Measurements from ENCODE around the gene SOX15. TPM values are rescaled to one million over a fixed set of nuclear protein-coding genes. Genes with fewer than 3 reads are reported as not detected.

Gene SOX15
- total and polyA plus RNA-seq, 2 donors: 0.94 to 5.2 TPM

- Histone ChIP-seq H3K4me3 (ENCODE audit: low read length in 2 of 2) (no peak overlapping the region), H3K27ac (ENCODE audit: low read depth in 1 of 2, low read length in 1 of 2) (no peak overlapping the region), H3K36me3 (ENCODE audit: control insufficient read depth in 2 of 2, insufficient read depth in 2 of 2, low read length in 1 of 2) (no peaks in the 10 kb centered on the region), H3K4me1 (ENCODE audit: control insufficient read depth in 2 of 2, insufficient read depth in 2 of 2, low read length in 2 of 2) (peaks cover 22 to 56% of the 10 kb centered on the region in 2 donors), H3K27me3 (ENCODE audit: control insufficient read depth in 2 of 2, insufficient read depth in 1 of 2, low read length in 1 of 2) (peaks cover 0 to 20% of the 10 kb centered on the region in 2 donors), H3K9me3 (ENCODE audit: control insufficient read depth in 2 of 2, insufficient read depth in 1 of 2, low read length in 1 of 2) (peaks cover 0 to 8% of the 10 kb centered on the region in 2 donors)
- WGBS: 96% methylated on average over 12 of the region's 12 CpGs
- no peak for DNase-seq (ENCODE audit: low read depth in 6 of 9, low spot score in 9 of 9)
Measured at GRCh38 chr17:7556627-7557026, 33.3 kb downstream of the SOX15 start.

DNA sequence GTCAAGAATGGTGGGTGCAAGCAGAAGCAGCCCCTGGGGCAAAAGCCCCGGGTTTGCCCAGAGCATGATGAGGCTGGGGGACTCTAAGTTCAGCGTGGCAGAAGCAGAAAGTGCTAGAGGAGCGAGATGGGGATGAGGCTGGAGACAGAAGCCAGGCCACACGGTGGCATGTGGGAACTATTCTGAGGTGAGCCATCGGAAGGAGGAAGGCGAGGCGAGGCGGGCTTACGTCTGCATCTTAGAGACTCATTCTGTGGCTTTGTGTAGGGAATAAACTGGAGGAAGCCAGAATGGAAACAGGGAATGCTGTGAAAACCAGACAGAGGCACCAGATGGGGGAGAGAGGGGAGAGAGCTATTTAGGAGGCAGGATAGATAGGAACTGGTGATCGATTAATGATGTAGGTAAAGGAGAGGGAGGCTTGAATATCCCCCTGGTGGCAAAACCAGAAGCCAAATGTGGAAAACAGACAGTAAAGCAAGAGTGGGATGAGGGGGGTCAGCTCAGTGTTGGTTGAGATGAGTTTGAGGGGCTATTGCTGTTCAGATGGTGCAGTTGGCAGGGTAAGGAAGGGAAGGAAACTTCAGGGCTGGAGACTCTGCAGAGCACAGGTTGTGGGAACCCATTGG is 34.5 kb downstream of the SOX15 start:
- Histone ChIP-seq H3K4me3 (ENCODE audit: low read length in 2 of 2) (no peak overlapping the region), H3K9me3 (ENCODE audit: control insufficient read depth in 2 of 2, insufficient read depth in 1 of 2, low read length in 1 of 2) (peaks cover 0 to 3% of the 10 kb centered on the region in 2 donors), H3K27me3 (ENCODE audit: control insufficient read depth in 2 of 2, insufficient read depth in 1 of 2, low read length in 1 of 2) (peaks cover 0 to 27% of the 10 kb centered on the region in 2 donors), H3K4me1 (ENCODE audit: control insufficient read depth in 2 of 2, insufficient read depth in 2 of 2, low read length in 2 of 2) (peaks cover 17 to 47% of the 10 kb centered on the region in 2 donors), H3K27ac (ENCODE audit: low read depth in 1 of 2, low read length in 1 of 2) (no peak overlapping the region), H3K36me3 (ENCODE audit: control insufficient read depth in 2 of 2, insufficient read depth in 2 of 2, low read length in 1 of 2) (no peaks in the 10 kb centered on the region)
- 87% methylated on average over 10 of the region's 10 CpGs for WGBS
- no peak for DNase-seq (ENCODE audit: low read depth in 6 of 9, low spot score in 9 of 9)

DNA sequence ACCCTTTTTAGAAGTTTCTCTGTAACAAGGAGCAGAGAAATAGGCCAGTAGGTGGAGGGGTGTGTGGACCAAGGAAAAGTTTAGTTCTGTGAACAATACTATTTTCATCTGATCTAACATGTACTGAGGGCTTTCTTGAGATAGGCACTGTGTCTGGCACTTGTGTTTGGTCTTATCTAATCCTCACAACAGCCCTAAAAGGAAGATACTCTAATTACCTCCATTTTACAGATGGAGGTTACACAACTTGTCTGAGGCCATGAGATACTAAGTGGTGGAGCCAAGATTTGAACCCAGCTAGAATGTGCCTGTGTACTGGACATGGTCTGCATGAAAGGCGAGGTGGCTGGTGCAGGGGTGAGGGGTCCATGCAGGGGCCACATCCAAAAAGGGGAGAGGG is 36.5 kb downstream of the SOX15 start:
- WGBS: 100% methylated on average over 1 of the region's 1 CpG
- Histone ChIP-seq H3K4me3 (ENCODE audit: low read length in 2 of 2) (no peak overlapping the region), H3K27ac (ENCODE audit: low read depth in 1 of 2, low read length in 1 of 2) (peak overlapping the region in 1 of 2 donors; percentile 58)

GRCh38 chr17:7552621-7553051 is 37.3 kb downstream of the SOX15 start:
- Histone ChIP-seq H3K36me3 (ENCODE audit: control insufficient read depth in 2 of 2, insufficient read depth in 2 of 2, low read length in 1 of 2) (no peaks in the 10 kb centered on the region), H3K4me1 (ENCODE audit: control insufficient read depth in 2 of 2, insufficient read depth in 2 of 2, low read length in 2 of 2) (peaks cover 0 to 33% of the 10 kb centered on the region in 2 donors), H3K27me3 (ENCODE audit: control insufficient read depth in 2 of 2, insufficient read depth in 1 of 2, low read length in 1 of 2) (peaks cover 3 to 31% of the 10 kb centered on the region in 2 donors), H3K27ac (ENCODE audit: low read depth in 1 of 2, low read length in 1 of 2) (peak overlapping the region; percentile 30 to 80), H3K4me3 (ENCODE audit: low read length in 2 of 2) (no peak overlapping the region), H3K9me3 (ENCODE audit: control insufficient read depth in 2 of 2, insufficient read depth in 1 of 2, low read length in 1 of 2) (no peaks in the 10 kb centered on the region)
- peak in 3 of 9 donors; percentile 40 to 76 (median 46) for DNase-seq (ENCODE audit: low read depth in 6 of 9, low spot score in 9 of 9)
- 11% methylated on average over 6 of the region's 6 CpGs for WGBS

More for the DNA sequence above, 36.5 kb downstream of the SOX15 start:
- Histone ChIP-seq H3K27me3 (ENCODE audit: control insufficient read depth in 2 of 2, insufficient read depth in 1 of 2, low read length in 1 of 2) (peaks cover 3 to 31% of the 10 kb centered on the region in 2 donors), H3K9me3 (ENCODE audit: control insufficient read depth in 2 of 2, insufficient read depth in 1 of 2, low read length in 1 of 2) (peaks cover 0 to 3% of the 10 kb centered on the region in 2 donors), H3K36me3 (ENCODE audit: control insufficient read depth in 2 of 2, insufficient read depth in 2 of 2, low read length in 1 of 2) (no peaks in the 10 kb centered on the region), H3K4me1 (ENCODE audit: control insufficient read depth in 2 of 2, insufficient read depth in 2 of 2, low read length in 2 of 2) (peaks cover 6 to 37% of the 10 kb centered on the region in 2 donors)
- no peak for DNase-seq (ENCODE audit: low read depth in 6 of 9, low spot score in 9 of 9)

- Histone ChIP-seq H3K9me3 (ENCODE audit: control insufficient read depth in 2 of 2, insufficient read depth in 1 of 2, low read length in 1 of 2) (no peaks in the 10 kb centered on the region), H3K36me3 (ENCODE audit: control insufficient read depth in 2 of 2, insufficient read depth in 2 of 2, low read length in 1 of 2) (no peaks in the 10 kb centered on the region), H3K27me3 (ENCODE audit: control insufficient read depth in 2 of 2, insufficient read depth in 1 of 2, low read length in 1 of 2) (peaks cover 3 to 36% of the 10 kb centered on the region in 2 donors), H3K4me3 (ENCODE audit: low read length in 2 of 2) (no peak overlapping the region), H3K4me1 (ENCODE audit: control insufficient read depth in 2 of 2, insufficient read depth in 2 of 2, low read length in 2 of 2) (peaks cover 0 to 26% of the 10 kb centered on the region in 2 donors), H3K27ac (ENCODE audit: low read depth in 1 of 2, low read length in 1 of 2) (peak overlapping the region in 1 of 2 donors; percentile 8)
- WGBS: 80% methylated on average over 4 of the region's 4 CpGs
- DNase-seq (ENCODE audit: low read depth in 6 of 9, low spot score in 9 of 9): no peak
Measured at GRCh38 chr17:7551396-7551795, 38.5 kb downstream of the SOX15 start.

GRCh38 chr17:7550344-7550743 is 39.5 kb downstream of the SOX15 start:
- Histone ChIP-seq H3K4me1 (ENCODE audit: control insufficient read depth in 2 of 2, insufficient read depth in 2 of 2, low read length in 2 of 2) (peaks cover 0 to 26% of the 10 kb centered on the region in 2 donors), H3K9me3 (ENCODE audit: control insufficient read depth in 2 of 2, insufficient read depth in 1 of 2, low read length in 1 of 2) (no peaks in the 10 kb centered on the region), H3K36me3 (ENCODE audit: control insufficient read depth in 2 of 2, insufficient read depth in 2 of 2, low read length in 1 of 2) (no peaks in the 10 kb centered on the region), H3K27ac (ENCODE audit: low read depth in 1 of 2, low read length in 1 of 2) (no peak overlapping the region), H3K4me3 (ENCODE audit: low read length in 2 of 2) (no peak overlapping the region), H3K27me3 (ENCODE audit: control insufficient read depth in 2 of 2, insufficient read depth in 1 of 2, low read length in 1 of 2) (peaks cover 3 to 36% of the 10 kb centered on the region in 2 donors)
- WGBS: 88% methylated on average over 6 of the region's 6 CpGs
- DNase-seq (ENCODE audit: low read depth in 6 of 9, low spot score in 9 of 9): no peak

- Histone ChIP-seq H3K4me3 (ENCODE audit: low read length in 2 of 2) (peak overlapping the region in 1 of 2 donors; percentile 52), H3K9me3 (ENCODE audit: control insufficient read depth in 2 of 2, insufficient read depth in 1 of 2, low read length in 1 of 2) (no peaks in the 10 kb centered on the region), H3K27me3 (ENCODE audit: control insufficient read depth in 2 of 2, insufficient read depth in 1 of 2, low read length in 1 of 2) (peaks cover 3 to 36% of the 10 kb centered on the region in 2 donors), H3K36me3 (ENCODE audit: control insufficient read depth in 2 of 2, insufficient read depth in 2 of 2, low read length in 1 of 2) (no peaks in the 10 kb centered on the region), H3K27ac (ENCODE audit: low read depth in 1 of 2, low read length in 1 of 2) (peak overlapping the region; percentile 31 to 32), H3K4me1 (ENCODE audit: control insufficient read depth in 2 of 2, insufficient read depth in 2 of 2, low read length in 2 of 2) (peaks cover 0 to 26% of the 10 kb centered on the region in 2 donors)
- DNase-seq (ENCODE audit: low read depth in 6 of 9, low spot score in 9 of 9): no peak
- 72% methylated on average over 20 of the region's 20 CpGs for WGBS
Measured at GRCh38 chr17:7549401-7550055, 40.4 kb downstream of the SOX15 start.

- peaks cover 0 to 22% of the 10 kb centered on the region in 2 donors for H3K4me1 ChIP-seq (ENCODE audit: control insufficient read depth in 2 of 2, insufficient read depth in 2 of 2, low read length in 2 of 2)
- peak within 1 kb of the TSS; percentile 44 to 52 for H3K4me3 ChIP-seq (ENCODE audit: low read length in 2 of 2)
- DNase-seq (ENCODE audit: low read depth in 6 of 9, low spot score in 9 of 9): peak in 1 of 9 donors; percentile 35
- WGBS: 10% methylated on average over 65 of the region's 65 CpGs
- H3K27me3 ChIP-seq (ENCODE audit: control insufficient read depth in 2 of 2, insufficient read depth in 1 of 2, low read length in 1 of 2): peaks cover 3 to 36% of the 10 kb centered on the region in 2 donors
- H3K27ac ChIP-seq (ENCODE audit: low read depth in 1 of 2, low read length in 1 of 2): peak within 1 kb of the TSS; percentile 47 to 90
- H3K36me3 ChIP-seq (ENCODE audit: control insufficient read depth in 2 of 2, insufficient read depth in 2 of 2, low read length in 1 of 2): no peaks in the 10 kb centered on the region
- H3K9me3 ChIP-seq (ENCODE audit: control insufficient read depth in 2 of 2, insufficient read depth in 1 of 2, low read length in 1 of 2): no peaks in the 10 kb centered on the region
Measured at GRCh38 chr17:7548585-7549400, 41.1 kb downstream of the SOX15 start, which contains the start of gene TNFSF12. TSS of gene TNFSF12 (plus strand) at chr17:7549058. CDS start at chr17:7549154, 96 bp downstream.
